NCI-H69 (cell line): ENCODE results near the gene DNMT3B.
"Not testable (repeated sequence)": the region's sequence is repeated elsewhere in the genome, so short reads cannot be mapped to it uniquely, and the experiment has no call there.

ENCODE experiments used
- DNase-seq: peaks from one replicate; lab custom pipeline; 2025; lab: John Stamatoyannopoulos, UW

The DNMT3B gene

DNA sequence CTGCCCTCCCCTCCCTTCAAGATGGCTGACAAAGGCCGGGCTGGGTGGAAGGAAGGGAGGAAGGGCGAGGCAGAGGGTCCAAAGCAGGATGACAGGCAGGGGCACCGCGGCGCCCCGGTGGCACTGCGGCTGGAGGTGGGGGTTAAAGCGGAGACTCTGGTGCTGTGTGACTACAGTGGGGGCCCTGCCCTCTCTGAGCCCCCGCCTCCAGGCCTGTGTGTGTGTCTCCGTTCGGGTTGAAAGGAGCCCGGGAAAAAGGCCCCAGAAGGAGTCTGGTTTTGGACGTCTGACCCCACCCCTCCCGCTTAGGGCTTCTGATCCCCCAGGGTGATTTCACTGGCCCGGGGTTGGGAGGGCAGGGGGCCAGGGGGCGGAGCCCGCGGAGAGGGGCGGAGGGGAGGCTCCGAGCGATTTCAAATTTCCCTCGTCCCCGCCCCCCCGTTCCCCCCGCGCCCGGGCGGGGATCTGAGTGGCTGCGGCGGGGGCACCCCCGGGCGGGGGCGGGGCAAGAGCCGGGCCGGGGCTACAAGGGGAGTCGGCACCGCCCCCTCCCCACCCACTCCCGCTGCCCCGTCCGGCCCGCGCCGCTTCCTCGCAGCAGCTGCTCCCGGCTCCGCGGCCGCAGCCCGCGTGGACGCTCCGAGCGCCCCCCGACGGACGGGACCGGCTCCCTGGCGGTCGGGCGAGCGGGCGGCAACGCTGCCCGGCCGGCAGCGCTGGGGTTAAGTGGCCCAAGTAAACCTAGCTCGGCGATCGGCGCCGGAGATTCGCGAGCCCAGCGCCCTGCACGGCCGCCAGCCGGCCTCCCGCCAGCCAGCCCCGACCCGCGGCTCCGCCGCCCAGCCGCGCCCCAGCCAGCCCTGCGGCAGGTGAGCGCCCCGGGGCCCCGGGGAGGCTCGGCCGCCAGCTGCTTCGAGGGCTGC is at the start of gene DNMT3B:
DNMT3B (plus strand) TSS at position 555 of the 923 bp plus-strand sequence. CDS start 17,939 bp downstream, outside the sequence.
- peak; percentile 95 for DNase-seq

DNA sequence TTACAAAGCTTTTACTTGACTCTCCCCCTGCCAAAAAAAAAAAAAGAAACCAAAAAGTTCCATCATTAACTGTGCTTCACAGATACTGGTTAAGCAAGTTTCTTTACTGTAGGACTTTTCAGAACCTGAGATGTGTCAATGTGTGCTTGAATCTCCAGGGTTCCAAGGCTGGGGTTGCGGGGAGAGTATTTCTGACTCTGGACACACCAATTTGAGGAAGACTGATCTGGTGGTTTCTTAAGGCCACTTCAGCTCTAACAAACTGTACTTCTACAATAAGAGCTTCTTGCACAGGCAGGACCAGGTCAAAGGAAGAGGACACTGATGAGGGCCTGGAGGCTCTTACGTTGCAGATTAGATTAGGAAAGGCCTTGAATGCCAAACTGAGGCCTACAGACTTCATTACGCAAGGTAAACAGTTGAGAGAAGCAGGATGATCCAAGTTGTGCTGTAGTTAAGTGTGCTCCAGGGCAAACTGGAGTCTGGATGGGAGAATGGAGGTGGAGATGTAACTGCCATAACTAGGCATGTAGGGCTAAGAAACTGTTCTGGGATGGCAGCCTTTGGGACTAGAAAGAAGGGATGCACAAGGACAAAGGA is 43.3 kb upstream of the DNMT3B start:
- no peak for DNase-seq

DNA sequence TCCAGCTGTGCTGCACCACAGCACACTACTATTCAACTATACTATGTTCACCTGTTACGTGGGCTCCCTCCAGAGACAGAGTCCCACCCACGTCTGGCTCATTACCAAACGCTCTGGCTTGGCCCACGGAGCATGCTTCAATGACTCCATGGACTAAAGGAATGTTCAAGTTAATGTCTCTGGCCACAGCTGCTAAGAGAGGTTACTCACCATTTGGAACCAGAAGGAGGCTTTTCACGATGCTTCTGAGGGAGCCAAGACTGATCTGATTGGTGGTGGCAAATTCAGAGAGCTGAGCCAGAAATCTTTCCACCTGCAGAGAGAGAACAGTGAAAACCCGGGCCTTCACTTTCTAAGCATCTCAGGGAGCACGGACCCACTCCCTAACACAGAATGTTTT is 34.5 kb upstream of the DNMT3B start:
- no peak for DNase-seq

DNA sequence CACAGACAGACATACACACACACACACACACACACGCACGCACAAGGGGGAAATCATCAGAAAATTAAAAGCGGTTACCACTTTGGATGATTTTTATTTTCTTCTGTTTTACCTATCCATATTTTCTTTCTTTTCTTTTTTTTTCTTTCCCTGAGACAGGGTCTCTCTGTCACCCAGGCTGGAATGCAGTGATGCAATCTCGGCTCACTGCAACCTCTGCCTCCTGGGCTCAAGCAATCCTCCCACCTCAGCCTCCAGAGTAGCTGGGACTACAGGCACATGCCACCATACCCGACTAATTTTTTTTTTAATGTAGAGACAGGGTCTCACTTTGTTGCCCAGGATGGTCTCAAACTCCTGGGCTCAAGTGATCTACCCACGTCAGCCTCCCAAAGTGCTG is 33.8 kb upstream of the DNMT3B start:
- not testable (repeated sequence) for DNase-seq

DNA sequence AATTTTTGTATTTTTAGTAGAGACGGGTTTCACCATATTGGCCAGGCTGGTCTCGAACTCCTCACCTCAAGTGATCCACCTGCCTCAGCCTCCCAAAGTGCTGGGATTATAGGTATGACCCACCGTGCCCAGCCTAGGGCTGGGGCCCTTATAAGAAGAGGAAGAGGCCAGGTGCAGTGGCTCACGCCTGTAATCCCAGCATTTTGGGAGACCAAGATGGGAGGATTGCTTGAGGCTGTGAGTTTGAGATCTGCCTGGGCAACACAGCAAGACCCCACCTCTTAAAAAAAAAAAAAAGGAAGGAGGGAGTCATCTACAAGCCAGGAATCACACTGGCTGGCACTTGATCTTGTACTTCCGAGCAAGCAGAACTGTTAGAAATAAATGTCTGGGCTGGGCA is 32.9 kb upstream of the DNMT3B start:
- DNase-seq: not testable (repeated sequence)

DNA sequence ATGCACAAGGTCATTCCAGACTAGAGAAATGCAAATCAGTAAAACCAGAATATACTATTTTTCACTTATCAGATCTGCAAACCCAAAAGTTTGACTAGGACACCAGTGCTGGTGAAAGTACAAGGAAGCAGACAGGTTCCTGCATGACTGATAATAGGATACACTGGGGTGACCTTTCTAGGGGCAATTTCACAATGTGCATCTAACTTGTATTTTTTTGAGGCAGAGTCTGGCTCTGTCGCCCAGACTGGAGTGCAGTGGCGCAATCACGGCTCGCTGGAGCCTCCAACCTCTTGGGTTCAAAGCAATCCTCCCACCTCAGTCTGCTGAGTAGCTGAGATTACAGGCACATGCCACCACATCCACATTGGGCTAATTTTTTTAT is 30.3 kb upstream of the DNMT3B start:
- no peak for DNase-seq

DNA sequence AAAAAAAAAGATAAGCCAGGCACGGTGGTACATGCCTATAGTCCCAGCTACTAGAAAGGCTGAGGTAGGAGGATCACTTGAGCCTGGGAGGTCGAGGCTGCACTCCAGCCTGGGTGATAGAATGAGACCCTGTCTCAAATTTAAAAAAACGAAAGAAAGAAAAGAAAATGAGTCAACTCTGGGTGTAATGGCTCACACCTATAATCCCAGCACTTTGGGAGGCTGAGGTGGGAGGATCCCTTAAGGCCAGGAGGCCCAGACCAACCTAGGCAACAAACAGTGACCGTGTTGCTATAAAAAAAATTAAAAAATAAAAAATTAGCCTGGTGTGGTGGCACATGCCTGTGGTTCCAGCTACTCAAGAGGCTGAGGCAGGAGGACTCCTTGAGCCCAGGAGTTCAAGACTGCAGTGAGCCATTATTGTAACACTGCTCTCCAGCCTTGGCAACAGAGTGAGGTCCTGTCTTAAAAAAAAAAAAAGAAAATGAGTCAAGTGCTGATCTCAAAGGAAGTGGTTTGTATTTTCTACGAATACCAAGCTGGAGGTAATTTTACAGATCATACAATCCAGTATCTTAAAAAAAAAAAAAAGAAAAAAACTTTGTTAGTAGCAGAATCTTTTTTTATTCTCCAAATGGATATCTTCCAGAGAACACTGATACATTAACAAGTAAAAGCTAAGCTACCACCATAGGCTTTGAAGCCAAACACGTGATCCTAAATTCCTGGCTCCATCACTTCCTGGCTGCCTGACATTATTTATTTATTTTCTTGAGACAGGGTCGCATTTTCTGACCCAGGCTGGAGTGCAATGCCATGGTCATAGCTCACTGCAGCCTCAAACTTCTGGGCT is 24.6 kb upstream of the DNMT3B start:
- no peak for DNase-seq

DNA sequence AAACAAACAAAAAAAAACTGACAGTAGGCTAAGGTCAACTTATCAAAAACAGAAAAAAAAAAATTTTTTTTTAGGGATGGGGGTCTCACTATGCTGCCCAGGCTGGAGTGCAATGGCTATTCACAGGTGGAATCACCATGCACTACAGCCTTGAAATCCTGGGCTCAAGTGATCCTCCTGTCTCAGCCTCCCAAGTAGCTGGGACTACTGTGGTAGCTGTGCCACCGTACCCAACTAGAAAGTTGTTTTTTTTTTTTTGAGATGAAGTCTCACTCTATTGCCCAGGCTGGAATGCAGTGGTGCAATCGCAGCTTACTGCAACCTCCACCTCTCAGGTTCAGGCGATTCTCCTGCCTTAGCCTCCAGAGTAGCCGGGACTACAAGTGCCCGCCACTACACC is 21.0 kb upstream of the DNMT3B start:
- no peak for DNase-seq

DNA sequence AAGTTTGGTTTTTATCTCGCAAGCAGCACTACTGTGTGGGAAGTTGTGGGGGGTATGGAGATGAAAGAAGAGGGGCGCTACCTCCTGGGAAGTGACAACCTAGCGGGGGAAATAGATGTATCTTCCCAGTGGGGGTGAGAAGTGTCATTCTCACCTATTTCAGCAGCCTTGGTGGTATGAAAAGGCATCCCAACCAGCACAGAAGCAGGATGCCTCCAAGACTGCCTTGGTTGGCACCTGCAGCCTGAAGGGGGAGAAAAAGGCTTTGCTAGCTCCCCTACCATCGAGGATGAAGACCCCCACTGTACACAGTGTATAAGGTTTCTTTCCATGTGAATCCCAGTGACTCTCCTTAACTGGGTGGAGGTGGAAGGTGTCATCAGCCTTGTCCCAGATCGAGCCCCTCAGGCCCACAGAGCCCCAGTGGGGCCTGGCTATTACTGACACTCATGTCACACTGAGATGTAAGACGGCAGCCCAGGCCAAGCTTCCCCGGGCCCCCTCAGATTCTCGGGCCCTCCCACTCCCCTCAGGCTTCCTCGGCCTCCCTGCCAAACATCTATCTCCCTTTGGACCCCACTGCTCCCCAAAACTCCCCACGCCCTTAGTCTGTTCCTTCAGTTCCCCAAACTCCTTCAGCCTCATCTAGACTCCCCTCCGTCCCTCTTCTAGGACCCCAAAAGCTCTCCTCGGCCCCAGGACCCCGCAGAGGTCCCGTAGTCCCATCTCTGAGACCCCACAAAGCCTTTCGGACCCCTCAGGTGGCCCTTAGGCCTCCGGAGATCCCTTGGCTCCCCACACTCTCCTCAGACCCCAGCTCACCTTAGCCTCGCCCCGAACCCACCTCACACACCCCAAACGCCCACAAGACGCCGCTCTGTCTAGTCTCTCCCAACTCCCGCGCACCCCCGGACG is 19.6 kb upstream of the DNMT3B start:
- peak; percentile 37 for DNase-seq

DNA sequence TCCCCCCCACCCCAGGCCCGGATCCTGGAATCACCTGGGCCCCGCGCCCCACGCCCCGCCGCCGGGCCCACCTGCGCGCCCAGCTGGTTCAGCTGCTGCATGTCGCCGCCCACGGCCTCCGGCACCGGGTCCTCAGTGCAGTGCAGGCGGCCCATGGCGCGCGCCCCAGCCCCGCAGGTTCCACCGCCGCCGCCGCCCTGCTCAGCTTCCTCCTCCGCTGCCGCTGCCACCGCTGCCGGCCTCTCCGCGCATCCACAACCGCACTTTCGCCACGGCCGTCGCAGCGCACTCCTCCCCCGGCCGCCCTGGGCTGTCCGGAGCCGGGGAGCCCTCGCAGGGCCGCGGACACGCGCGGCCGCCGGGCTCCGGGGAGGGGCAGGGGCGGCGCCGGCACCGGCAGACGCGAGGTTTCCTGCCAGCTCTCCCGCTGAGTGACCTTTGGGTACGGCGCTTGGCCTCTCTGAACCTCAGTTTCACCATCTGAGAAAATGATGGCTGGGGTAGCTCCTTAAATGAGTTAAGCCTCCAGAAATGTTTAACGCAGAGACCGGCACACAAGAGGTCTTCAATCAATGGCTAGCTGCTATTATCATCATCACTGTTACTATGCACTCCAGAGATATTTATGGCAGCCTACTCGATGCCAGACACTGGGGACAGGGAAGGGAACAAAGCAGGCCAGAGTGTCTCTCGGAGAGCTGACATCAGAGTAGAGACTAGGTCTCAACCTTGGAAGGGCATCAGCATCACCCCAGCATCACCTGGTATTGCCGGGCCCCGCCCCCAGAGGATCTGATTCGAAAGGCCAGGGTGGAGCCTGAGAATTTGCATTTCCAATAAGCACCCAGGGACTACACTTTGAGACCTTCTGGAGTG is 18.7 kb upstream of the DNMT3B start, which contains the start of gene COMMD7:
COMMD7 (minus strand) TSS at position 231 of the 876 bp plus-strand sequence; CDS start at position 155, 76 bp downstream.
- DNase-seq: peak; percentile 75

DNA sequence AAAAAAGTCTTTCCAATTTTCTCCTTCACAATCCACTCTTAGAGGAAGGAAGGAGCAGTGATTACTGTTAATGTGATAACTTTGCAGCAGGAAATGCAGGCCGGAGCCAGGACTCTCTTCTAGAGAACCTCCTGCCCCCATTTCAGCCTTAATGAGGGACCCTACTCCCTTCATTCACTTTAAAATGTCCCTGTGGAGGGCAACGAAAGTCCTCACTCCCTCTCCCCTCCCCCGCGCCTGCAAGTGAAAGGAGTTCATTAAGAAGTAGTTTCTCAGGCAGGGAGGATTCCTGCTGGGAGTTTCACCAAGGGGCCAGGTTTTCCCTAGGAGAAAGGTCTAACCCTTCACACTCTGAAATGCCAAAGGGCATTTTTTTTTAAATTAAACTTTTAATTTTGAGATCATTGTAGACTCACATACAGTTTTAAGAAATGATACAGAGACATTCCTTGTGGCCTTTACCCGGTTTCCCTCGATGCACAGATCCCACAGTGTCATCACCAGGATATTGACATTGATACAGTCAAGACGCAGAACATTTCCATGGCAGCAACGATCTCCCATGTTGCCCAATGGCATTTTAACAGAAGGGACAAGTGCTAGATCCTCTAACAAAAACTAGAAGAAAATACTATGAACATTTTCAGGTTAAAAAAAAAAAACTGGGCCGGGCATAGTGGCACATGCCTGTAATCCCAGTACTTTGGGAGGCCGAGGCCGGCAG is 12.1 kb upstream of the DNMT3B start:
- peak; percentile 16 for DNase-seq

DNA sequence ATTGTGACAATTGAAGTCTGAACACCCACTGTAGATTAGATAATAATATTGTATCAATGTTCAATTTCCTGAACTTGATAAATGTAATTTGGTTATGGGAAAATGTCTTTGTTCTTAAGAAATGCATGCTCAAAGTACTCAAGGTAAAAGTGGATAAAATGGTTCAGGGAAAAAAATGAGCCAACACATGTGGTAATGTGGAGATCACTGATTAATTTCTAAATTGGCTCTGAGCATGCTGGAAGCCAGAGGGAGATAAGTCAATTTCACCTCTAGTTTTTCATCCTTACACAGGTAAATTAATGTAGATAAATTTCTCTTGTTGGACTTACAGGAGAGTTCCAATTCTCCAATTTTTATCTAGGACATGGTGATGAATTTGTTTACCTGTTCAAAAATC is 10.9 kb upstream of the DNMT3B start:
- DNase-seq: no peak

DNA sequence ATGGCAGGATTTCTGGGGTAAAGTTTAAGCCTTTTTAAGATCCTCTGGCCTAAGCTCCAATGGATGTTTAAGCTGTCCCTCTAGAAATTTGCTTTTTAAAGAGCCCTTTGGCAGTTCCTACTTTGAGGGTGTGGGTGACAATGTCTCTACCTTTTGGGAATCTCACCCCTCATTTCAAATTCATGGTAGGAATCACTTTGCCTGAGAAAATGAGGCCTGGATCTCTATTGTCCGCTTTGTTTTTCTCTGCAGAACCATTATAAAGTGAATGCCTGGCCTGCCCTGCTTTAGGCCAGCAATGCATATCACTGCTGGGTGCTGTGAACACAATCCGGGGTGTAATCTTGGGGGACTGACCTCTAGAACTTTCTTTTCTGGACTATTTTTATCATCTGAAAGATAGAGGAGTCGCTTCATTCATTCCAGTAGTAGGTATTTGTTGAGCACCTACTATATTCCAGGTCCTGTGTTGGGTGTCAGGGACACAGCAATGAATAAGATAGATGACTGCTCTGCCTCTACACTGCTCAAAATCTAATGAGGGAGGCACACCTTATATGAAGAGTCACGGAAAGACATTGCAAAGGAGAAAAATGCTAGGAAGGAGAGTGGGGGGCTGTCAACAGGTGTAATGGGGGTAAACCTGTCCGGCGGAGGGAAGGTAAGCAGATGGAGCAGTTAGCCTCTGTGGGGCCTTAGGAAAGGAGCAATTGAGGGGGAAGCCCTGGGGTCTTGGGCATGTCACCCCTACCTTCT is 10.3 kb upstream of the DNMT3B start:
- no peak for DNase-seq

DNA sequence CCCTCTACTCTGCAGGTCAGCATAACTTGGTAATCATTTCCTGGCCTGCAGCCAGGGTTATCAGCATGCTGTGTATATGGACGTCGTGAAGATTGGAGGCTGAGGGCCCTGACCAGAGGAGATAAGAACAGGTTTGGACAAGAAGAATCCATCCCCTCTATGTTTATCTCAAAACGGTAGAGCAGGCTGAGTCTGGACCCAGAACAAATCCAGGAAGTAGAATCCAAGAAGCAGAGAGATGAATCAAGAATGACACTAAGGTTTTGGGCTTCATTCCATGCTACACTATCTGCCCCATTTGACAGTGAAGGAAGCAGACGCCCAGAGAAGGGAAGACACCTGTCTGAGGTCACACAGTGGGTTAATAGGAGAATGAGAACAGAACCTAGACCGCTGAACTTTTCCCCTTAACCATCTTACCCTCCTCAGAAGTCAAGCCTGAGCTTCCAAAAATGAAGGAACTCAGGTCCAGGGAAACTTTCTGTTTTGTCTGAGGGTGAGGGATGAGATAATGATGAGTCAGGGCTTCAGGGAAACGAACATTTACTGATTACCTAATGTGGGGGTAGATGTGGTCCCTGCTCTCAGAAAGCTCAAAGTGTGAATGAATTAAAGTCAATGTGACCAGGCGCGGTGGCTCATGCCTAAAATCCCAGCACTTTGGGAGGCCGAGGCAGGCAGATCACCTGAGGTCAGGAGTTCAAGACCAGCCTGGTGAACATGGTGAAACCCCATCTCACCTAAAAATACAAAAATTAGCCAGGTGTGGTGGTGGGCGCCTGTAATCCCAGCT is 9.5 kb upstream of the DNMT3B start:
- DNase-seq: peak; percentile 21

DNA sequence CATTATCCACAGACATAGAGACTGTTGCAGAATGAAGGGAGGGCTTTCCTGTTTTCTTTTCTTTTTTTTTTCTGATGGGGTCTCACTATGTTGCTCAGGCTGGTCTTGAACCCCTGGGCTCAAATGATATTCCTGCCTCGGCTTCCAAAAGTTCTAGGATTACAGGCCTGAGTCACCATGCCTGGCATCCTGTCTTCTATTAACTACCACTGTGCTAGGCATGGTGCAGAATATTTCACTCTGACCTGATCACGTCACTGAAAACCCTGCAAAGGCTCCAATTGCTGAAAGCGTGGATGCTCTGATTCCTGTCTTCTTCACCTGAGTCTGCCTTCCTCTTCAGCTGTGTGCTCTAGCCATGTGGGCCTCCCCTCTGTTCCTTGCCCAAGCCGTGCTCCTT is 8.5 kb upstream of the DNMT3B start:
- DNase-seq: no peak

DNA sequence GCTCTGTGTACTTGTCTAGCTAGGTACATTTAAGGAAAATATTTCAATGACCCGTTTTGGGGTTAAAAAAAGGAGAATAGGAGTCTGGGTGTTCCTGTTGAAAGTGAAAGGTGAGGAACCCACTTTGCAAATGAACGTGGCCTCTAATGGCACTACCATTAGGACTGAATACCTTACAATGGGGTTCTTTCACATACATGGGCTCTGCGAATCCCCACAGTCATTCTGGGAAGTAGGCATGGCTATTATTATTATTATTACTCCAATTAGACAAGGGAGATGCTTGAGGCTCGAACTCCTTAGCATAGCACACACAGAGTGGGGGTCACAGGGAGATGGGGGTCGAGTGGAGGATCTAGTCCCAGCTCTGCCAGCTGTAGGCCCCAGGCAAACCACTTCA is 6.0 kb upstream of the DNMT3B start:
- DNase-seq: no peak

DNA sequence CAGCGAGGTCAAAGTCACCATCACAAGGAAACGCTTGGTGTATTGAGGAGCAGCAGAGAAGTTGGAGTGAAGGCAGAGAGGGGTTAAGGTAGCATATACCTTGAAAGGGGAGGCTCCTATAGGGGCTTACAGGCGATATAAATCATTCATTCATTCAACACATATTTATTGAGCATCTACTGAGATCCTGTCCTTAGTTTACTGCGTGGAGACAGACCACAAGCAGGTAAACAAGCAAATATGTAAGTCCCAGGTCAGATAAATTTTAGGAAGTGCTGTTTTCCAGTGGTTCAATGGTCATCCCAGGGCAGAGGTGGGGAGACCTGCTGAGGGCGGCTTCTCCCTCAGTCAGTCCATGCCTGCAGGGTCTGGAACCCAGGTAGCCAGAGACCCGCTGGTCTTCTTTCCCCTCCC is 761 bp upstream of the DNMT3B start:
- DNase-seq: no peak

DNA sequence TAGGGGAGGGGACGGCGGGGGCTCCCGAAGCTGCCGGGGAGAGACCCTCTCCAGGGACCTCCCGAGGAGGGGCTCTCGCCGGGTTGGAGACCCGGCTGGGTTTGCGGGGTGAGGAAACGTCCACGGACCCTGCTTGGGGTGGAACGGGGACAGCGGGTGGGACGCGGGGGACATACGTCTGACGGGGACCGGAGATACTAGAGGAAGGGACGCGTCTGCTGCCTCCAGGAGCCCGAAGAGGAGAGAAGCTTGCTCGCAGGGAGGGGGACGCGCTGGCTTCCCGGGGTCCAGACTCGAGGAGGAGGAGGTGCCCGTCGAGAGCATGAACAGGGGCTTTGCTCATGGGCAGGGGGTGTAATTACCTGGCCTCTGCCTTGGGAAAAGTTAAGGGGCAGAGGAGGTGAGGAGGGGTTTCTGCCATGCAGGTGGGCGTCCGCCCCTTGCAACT is 593 bp downstream of the DNMT3B start:
- peak; percentile 68 for DNase-seq
